H9 (cell line): ENCODE measurements around the gene RNASE8. TPM values are rescaled to one million over a fixed set of nuclear protein-coding genes. Genes with fewer than 3 reads are reported as not detected.

Experiments used
- DNase-seq: peaks from one replicate; pipeline ENCODE4 v3.0.0-alpha.2; 2017
- H2AFZ ChIP-seq: one replicate; pipeline ENCODE4 v1.6.1; 2013; ENCODE audit warnings: mild to moderate bottlenecking, low read length, control low read depth, moderate library complexity
- H2AK5ac ChIP-seq: 2 replicates; pipeline ENCODE4 v1.6.1; 2013; ENCODE audit warnings: low read length, control low read depth, mixed read lengths; ENCODE audit not compliant: insufficient read length
- H2BK120ac ChIP-seq: one replicate; pipeline ENCODE4 v1.6.1; 2013; ENCODE audit warnings: low read depth, mild to moderate bottlenecking, low read length, control low read depth, inconsistent platforms; ENCODE audit not compliant: poor library complexity, severe bottlenecking
- H2BK12ac ChIP-seq: 2 replicates; pipeline ENCODE4 v1.6.1; 2013; ENCODE audit warnings: low read length, control low read depth, mixed read lengths, low read depth; ENCODE audit not compliant: insufficient read length
- H2BK15ac ChIP-seq: 2 replicates; pipeline ENCODE4 v1.6.1; 2013; ENCODE audit warnings: low read depth, low read length, control low read depth
- H2BK20ac ChIP-seq: one replicate; pipeline ENCODE4 v1.6.1; 2013; ENCODE audit warnings: low read depth, mild to moderate bottlenecking, low read length, control low read depth, inconsistent platforms; ENCODE audit not compliant: poor library complexity, severe bottlenecking
- H2BK5ac ChIP-seq: 2 replicates; pipeline ENCODE4 v1.6.1; 2013; ENCODE audit warnings: low read length, control low read depth, mixed read lengths; ENCODE audit not compliant: insufficient read length
- H3K14ac ChIP-seq: 2 replicates; pipeline ENCODE4 v1.6.1; 2013; ENCODE audit warnings: low read length, control low read depth; ENCODE audit not compliant: insufficient read depth
- H3K18ac ChIP-seq: 2 replicates; pipeline ENCODE4 v1.6.1; 2013; ENCODE audit warnings: low read depth, mild to moderate bottlenecking, mixed read lengths, low read length, control low read depth; ENCODE audit not compliant: insufficient read length
- H3K23ac ChIP-seq: 2 replicates; pipeline ENCODE4 v1.6.1; 2013; ENCODE audit warnings: low read length, control low read depth, mixed read lengths, low read depth; ENCODE audit not compliant: insufficient read length
- H3K23me2 ChIP-seq: 2 replicates; pipeline ENCODE4 v1.6.1; 2013; ENCODE audit warnings: low read depth, mild to moderate bottlenecking, mixed read lengths, low read length, control low read depth; ENCODE audit not compliant: insufficient read length, poor library complexity, severe bottlenecking
- H3K27ac ChIP-seq: 2 replicates; pipeline ENCODE4 v1.5.1; 2013; ENCODE audit warnings: low read length, control low read depth, mixed read lengths, low read depth; ENCODE audit not compliant: insufficient read length
- H3K27me3 ChIP-seq: 2 replicates; pipeline ENCODE4 v1.6.1; 2013; ENCODE audit warnings: low read length, control low read depth, inconsistent platforms; ENCODE audit not compliant: insufficient read depth
- H3K4ac ChIP-seq: 2 replicates; pipeline ENCODE4 v1.6.1; 2013; ENCODE audit warnings: low read depth, mild to moderate bottlenecking, control low read depth, inconsistent platforms, low read length, moderate library complexity
- H3K4me1 ChIP-seq: 2 replicates; pipeline ENCODE4 v1.6.1; 2013; ENCODE audit warnings: low read length, control low read depth, inconsistent platforms; ENCODE audit not compliant: insufficient read depth
- H3K4me2 ChIP-seq: 2 replicates; pipeline ENCODE4 v1.6.1; 2013; ENCODE audit warnings: low read length, control low read depth, mixed read lengths; ENCODE audit not compliant: insufficient read length, insufficient read depth
- H3K56ac ChIP-seq: 2 replicates; pipeline ENCODE4 v1.6.1; 2013; ENCODE audit warnings: low read depth, mild to moderate bottlenecking, mixed read lengths, low read length, control low read depth; ENCODE audit not compliant: insufficient read length
- H3K79me1 ChIP-seq: 2 replicates; pipeline ENCODE4 v1.6.1; 2013; ENCODE audit warnings: low read depth, mild to moderate bottlenecking, moderate library complexity, low read length, control low read depth, inconsistent platforms; ENCODE audit not compliant: insufficient read depth, poor library complexity, severe bottlenecking
- H3K79me2 ChIP-seq: 2 replicates; pipeline ENCODE4 v1.6.1; 2013; ENCODE audit warnings: low read length, control low read depth, inconsistent platforms; ENCODE audit not compliant: insufficient read depth
- H3K9ac ChIP-seq: 2 replicates; pipeline ENCODE4 v1.6.1; 2013; ENCODE audit warnings: low read length, control low read depth, mixed read lengths; ENCODE audit not compliant: insufficient read length; ENCODE audit errors: extremely low read depth
- H3K9me3 ChIP-seq: one replicate; pipeline ENCODE4 v1.6.1; 2013; ENCODE audit warnings: low read depth, low read length, inconsistent platforms; ENCODE audit not compliant: control insufficient read depth
- H3T11ph ChIP-seq: one replicate; pipeline ENCODE4 v1.6.1; 2013; ENCODE audit warnings: mild to moderate bottlenecking, low read length, control low read depth, inconsistent platforms
- H4K20me1 ChIP-seq: one replicate; pipeline ENCODE4 v1.6.1; 2013; ENCODE audit not compliant: control insufficient read depth, insufficient read length, insufficient read depth
- H4K5ac ChIP-seq: 2 replicates; pipeline ENCODE4 v1.6.1; 2013; ENCODE audit warnings: low read depth, mild to moderate bottlenecking, mixed read lengths, low read length, control low read depth; ENCODE audit not compliant: insufficient read length
- H4K8ac ChIP-seq: replicated peaks from 2 replicates; pipeline ENCODE4 v1.6.1; 2013; ENCODE audit warnings: low read length, control low read depth, mixed read lengths, low read depth; ENCODE audit not compliant: insufficient read length
- H4K91ac ChIP-seq: 2 replicates; pipeline ENCODE4 v1.6.1; 2013; ENCODE audit warnings: low read depth, mild to moderate bottlenecking, moderate library complexity, mixed read lengths, low read length, control low read depth; ENCODE audit not compliant: insufficient read length
- H3K27ac Mint-ChIP-seq, 3 experiments: 2 replicates in 2 of 3; 3 replicates in 1 of 3; pipeline ENCODE4 v1.8.0; 2020 to 2021; ENCODE audit warnings: mixed read lengths in 3 of 3, mild to moderate bottlenecking in 1 of 3, moderate library complexity in 1 of 3
- H3K27me3 Mint-ChIP-seq: 2 replicates; pipeline ENCODE4 v1.8.0; 2021; ENCODE audit warnings: low read depth, mild to moderate bottlenecking, moderate library complexity, mixed read lengths
- H3K36me3 Mint-ChIP-seq, 3 experiments: 2 replicates in 2 of 3; 3 replicates in 1 of 3; pipeline ENCODE4 v1.8.0; 2020 to 2021; ENCODE audit warnings: low read depth in 3 of 3, mixed read lengths in 3 of 3; ENCODE audit not compliant: insufficient read depth in 1 of 3
- H3K4me1 Mint-ChIP-seq, 2 experiments: 2 replicates each; pipeline ENCODE4 v1.8.0; 2020; ENCODE audit warnings: mixed read lengths in 2 of 2
- H3K4me3 Mint-ChIP-seq, 2 experiments: 2 replicates in 1 of 2; 3 replicates in 1 of 2; pipeline ENCODE4 v1.8.0; 2020 to 2021; ENCODE audit warnings: mild to moderate bottlenecking in 2 of 2, mixed read lengths in 2 of 2, moderate library complexity in 1 of 2
- H3K9me3 Mint-ChIP-seq, 2 experiments: 2 replicates in 1 of 2; 3 replicates in 1 of 2; pipeline ENCODE4 v1.8.0; 2020; ENCODE audit warnings: mild to moderate bottlenecking in 2 of 2, mixed read lengths in 2 of 2, moderate library complexity in 1 of 2
- WGBS: extraction: QIAGEN DNeasy Blood & Tissue Kit; methylation state at CpG from one replicate; pipeline ENCODE4 v1.1.7; 2013; ENCODE audit warnings: missing lambda C conversion rate, low lambda C conversion rate, mixed read lengths; ENCODE audit not compliant: insufficient read length; ENCODE audit errors: extremely low coverage; 5-methylcytosine and 5-hydroxymethylcytosine counted together
- total RNA-seq: library from RNA; stranded (reverse); gene quantifications from 2 replicates; pipeline ENCODE4 v1.2.1, GENCODE V29; 2021
- TF ChIP-seq, protein P1 (sequence below): fragments of 200-600 bp; sonication (generic); conservative IDR thresholded peaks from 3 replicates; pipeline ENCODE4 v1.8.0; 2021; ENCODE audit warnings: antibody characterized with exemption, mild to moderate bottlenecking

Gene RNASE8
- total RNA-seq, 1 experiment from 2014 or later, result not detected

DNA sequence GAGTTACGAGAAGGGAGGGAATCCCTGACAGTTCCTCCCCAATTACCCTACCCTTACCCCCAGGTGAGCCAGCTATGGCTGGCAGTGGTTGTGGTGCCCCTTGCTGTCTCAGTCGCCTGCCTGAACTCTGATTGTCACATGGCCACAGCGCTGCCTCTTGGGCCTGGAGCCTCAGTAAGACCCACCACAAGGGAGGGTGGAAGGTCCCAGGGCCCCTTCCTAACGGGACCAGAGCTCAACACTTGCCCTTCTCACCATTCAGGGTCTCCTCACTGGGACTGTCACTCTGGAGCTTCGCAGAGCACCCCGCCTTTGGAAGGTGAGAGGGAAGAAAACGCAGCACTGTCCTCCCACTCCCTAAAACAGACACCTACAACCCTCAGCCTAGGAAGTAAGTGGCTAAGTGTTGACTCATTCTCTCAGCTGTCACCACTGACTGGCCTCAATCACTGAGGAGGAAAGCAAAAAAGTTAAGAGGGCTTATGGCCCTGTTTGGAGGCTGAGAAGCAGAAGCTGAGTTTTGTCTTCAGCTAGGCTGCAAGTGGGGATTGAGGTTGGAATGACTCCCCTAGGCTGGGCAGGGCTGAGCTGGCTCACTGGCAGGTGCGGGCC lies 44.3 kb downstream of the RNASE8 start:
- H2AFZ ChIP-seq, result no peak overlapping the region
- Mint-ChIP-seq H3K27me3 (no peaks in the 10 kb centered on the region; the same call in 1 of the 2 replicates), H3K4me3 (peak overlapping the region; percentile 83 to 99), H3K36me3 (0 out of 7 replicates have a peak, but pooled peaks cover 0 to 3% (median 0%) of the 10 kb centered on the region in 3 experiments), H3K27ac (no peak overlapping the region; a peak in 3 of 7 replicates), H3K4me1 (peaks cover 64 to 65% of the 10 kb centered on the region in 2 experiments), H3K9me3 (no peaks in the 10 kb centered on the region; a peak in 1 of 5 replicates)
- H3K4me1 ChIP-seq, result peaks cover 13% of the 10 kb centered on the region
- peak overlapping the region; percentile 89 for H3K4me2 ChIP-seq
- H2BK20ac ChIP-seq, result no peak overlapping the region
- H3K23ac ChIP-seq, result no peak overlapping the region
- H3K9me3 ChIP-seq, result no peaks in the 10 kb centered on the region
- H2BK120ac ChIP-seq, result no peak overlapping the region
- peaks cover 3% of the 10 kb centered on the region for H4K20me1 ChIP-seq
- peak overlapping the region; percentile 33 for H3K9ac ChIP-seq
- no peak overlapping the region for H3K56ac ChIP-seq
- no peak overlapping the region for H3K27ac ChIP-seq
- peaks cover 4% of the 10 kb centered on the region; the same call in 1 of the 2 replicates for H3K79me2 ChIP-seq
- no peak overlapping the region for H2BK15ac ChIP-seq
- no peaks in the 10 kb centered on the region for H3K27me3 ChIP-seq
- H3K14ac ChIP-seq, result no peak overlapping the region
- H3K4ac ChIP-seq, result no peak overlapping the region
- TF ChIP-seq, protein P1, sequence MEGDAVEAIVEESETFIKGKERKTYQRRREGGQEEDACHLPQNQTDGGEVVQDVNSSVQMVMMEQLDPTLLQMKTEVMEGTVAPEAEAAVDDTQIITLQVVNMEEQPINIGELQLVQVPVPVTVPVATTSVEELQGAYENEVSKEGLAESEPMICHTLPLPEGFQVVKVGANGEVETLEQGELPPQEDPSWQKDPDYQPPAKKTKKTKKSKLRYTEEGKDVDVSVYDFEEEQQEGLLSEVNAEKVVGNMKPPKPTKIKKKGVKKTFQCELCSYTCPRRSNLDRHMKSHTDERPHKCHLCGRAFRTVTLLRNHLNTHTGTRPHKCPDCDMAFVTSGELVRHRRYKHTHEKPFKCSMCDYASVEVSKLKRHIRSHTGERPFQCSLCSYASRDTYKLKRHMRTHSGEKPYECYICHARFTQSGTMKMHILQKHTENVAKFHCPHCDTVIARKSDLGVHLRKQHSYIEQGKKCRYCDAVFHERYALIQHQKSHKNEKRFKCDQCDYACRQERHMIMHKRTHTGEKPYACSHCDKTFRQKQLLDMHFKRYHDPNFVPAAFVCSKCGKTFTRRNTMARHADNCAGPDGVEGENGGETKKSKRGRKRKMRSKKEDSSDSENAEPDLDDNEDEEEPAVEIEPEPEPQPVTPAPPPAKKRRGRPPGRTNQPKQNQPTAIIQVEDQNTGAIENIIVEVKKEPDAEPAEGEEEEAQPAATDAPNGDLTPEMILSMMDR, result no peak
- no peak overlapping the region for H2BK5ac ChIP-seq
- no peak for DNase-seq
- H2BK12ac ChIP-seq, result no peak overlapping the region
- no peak overlapping the region for H4K91ac ChIP-seq
- no peak overlapping the region for H3K18ac ChIP-seq
- no peak overlapping the region for H2AK5ac ChIP-seq
- H4K5ac ChIP-seq, result no peak overlapping the region
- WGBS, result no CpG with 5 or more reads among the region's 8 CpGs
- peaks cover 24% of the 10 kb centered on the region for H3K23me2 ChIP-seq
- H3K79me1 ChIP-seq, result peaks cover 2% of the 10 kb centered on the region
- H3T11ph ChIP-seq, result no peak overlapping the region
- H4K8ac ChIP-seq, result no peak overlapping the region
